Stimulated activated CD4-positive, alpha-beta T cell treated with anti-CD3 and anti-CD28 coated beads, Interleukin-15, amount 100 ng/mL, for 48 hours (primary cell): Measurements from ENCODE around the gene OAS3.
"Not testable (repeated sequence)": the region's sequence is repeated elsewhere in the genome, so short reads cannot be mapped to it uniquely, and the experiment has no call there.

Experiments
- DNase-seq, 2 donors: peaks; one replicate each; pipeline ENCODE4 v3.0.0-alpha.2; 2020; ENCODE audit warnings: low read depth in 2 of 2

Gene OAS3

GRCh38 chr12:112937741-112938719 is at the start of gene OAS3:
OAS3 (plus strand) TSS chr12:112938474; CDS start chr12:112938531, 57 bp downstream.
- DNase-seq, result peak; percentile 19 to 21

DNA sequence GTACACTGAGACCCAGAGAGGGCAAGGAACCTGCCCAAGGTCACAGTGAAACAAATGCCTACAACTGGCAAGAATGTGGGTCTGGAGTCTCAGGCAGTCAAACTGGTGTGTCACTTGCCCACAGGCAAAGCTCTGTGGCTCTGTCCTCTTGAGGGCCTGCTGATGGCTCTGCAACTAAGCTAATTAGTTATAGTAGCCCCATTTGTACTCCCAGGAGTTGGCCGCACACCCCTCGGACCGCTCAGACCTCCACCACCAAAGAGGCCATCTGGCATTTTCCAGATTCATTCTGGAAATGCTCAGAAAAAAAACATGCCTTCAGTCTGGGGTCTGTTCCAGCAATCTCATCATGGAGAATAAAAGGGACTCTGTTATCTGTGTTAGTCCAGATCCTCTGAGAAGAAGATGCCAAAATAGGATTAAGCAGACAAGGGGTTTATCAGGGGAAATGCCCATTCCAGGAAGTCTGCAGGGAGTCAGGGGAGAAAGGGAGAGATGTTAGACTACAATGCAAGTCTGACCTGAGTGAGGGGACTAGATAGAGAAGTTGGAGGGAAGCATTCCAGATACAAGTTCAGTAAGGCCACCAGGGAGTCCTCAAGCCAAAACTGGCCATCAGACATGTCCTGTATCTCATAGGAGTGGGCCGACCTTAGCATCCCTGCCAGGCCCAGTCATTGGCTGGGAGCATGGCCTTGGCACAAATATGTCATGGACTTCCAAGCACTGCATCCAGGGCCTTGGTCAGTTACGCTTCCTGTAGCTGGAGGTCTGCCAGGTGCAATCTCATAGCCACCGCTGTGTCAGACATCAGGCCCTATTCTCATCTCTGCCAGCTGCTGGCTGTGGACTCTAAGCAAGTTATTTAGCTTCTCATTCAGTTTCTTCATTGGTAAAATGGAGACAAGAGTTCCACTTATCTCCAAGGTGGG is 46.9 kb upstream of the OAS3 start:
- no peak for DNase-seq

DNA sequence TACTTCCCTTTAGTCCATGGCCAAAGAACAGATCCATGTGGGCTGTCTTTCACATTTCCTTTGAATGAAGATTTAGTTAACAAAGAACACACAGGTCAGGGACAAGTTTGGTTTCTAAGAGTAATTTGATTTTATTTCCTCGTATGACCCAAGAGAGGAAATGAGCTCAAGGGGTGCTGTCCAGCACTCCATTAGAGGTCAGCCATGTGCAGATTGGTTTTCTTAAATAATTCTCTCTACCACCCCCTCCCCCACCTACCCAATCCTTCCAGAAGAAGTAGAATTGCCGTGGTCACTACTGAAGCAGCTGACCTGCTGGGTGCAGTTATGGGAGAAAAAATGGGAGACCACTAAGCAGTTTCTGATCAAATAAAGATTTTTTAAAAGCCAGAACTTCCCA is 45.4 kb upstream of the OAS3 start:
- DNase-seq, result no peak

DNA sequence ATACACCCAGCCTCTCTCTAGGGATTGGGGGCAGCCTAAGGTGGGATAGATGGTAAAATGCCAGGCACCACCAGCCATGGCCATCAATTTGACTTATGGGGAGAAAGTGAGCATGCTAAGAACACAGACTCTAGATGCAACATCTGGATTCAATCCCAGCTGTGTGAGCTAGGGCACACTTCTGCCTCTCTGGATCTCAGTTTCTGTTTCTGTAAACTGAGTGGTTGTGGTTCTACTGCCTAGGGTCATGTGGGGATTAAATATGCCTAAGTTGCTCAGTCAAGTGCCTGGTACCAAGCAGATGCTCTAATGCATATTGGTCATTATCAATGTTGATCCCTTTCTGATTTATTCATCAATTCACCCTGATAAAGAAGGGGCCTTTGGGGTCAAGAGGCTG is 44.1 kb upstream of the OAS3 start:
- no peak for DNase-seq

DNA sequence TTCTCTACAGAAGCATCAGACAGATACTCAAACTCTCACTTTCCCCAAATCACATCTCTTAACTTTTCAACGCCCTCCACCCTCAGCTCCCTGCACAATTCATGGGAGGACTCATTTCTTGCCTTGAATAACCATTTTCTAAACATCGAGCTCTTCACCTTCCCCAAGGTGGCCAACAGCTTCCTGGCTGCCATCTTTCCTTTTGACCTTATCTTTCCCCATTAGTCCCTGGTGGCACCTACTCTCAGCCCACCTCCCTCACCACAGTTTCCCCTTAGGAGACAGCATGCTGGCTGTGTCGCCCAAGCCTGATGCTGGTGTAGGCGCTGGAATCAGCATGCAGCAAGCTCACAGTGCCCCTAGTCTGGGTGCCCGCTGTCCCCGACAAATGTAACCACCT is 39.9 kb upstream of the OAS3 start:
- no peak for DNase-seq

DNA sequence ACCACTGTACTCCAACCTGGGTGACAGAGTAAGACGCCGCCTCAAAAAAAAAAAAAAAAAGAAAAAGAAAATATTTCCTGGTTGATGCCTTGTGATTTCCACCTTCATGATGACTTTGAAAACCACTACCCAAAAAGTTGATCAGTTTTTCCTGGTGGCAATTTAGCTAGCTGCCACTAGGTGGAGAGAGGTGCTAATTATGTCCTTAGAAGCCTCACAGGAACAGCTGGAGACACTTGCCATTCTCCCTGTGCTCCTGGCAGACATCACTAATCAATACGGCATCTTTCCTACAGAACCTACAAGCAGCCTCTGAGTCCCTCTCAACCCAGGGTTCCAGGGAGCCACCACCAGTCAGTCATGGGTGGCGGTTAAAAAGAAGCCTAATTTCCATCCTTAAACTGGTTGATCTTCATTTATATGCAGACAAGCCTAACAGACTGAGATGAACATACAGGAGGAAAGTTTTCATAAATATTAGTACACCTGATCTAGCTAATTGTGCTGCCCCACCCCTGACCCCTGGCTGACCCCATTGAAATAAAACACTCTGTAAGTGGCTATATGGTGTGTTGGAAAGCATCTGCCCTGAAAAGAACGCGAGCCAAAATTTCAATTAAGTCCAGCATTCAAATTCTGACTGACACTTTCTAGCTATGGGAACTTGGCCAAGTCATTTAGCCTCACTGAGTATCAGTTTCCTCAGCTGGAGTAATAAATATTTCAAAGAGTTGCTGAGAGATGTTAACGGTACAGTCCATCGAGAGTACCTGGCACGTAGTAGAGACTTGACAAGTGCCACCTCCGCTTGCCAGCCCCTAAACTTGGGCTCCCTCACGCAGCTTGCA is 37.8 kb upstream of the OAS3 start:
- peak; percentile 23 to 26 for DNase-seq

GRCh38 chr12:112901271-112901670 is 37.0 kb upstream of the OAS3 start:
- DNase-seq, result no peak

DNA sequence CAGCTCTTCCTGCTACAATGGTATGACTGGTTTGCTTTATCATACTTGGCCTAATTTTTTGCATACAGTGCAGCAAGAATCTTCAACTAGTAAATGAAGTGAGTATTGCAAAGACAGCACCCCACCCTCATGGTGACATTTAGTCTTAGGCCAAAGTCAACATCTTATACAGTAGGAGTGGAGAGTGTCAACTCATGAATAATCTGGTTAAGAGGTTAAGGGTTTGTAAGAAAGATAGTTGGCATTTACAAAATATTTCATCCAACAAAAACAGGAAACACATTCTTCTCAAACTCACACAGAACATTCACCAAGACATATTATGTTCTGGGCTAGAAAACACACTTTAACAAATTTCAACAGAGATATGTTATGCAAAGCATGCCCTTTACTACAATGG is 33.7 kb upstream of the OAS3 start:
- DNase-seq, result no peak

DNA sequence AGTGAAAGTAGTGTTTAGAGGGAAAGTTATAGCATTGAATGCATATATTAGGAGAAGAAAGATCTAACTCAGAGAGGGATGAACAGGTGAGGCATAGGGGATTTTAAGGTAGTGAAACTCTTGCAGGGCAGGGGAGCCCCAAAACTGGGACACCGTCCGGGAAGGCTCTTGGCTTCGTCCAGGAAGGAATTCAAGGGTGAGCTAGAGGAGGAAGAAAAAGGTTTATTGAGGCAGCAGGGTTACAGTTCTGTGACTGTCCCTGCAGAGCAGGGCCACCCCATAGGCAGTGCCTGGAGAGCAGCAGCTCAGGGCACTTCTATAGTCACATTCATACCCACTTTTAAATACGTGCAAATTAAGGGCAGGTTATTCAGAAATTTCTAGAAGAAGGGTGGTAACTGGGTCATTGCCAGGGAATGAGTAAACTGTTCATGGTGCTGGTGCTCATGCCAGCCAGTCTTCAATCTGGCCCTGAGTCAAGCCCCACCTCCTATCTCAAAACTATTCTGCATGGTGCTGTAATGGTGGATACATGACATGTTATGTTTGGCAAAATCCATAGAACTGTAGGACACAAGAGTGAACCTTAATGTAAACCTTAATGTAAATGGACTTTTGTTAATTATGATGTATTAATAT is 32.7 kb upstream of the OAS3 start:
- no peak for DNase-seq

DNA sequence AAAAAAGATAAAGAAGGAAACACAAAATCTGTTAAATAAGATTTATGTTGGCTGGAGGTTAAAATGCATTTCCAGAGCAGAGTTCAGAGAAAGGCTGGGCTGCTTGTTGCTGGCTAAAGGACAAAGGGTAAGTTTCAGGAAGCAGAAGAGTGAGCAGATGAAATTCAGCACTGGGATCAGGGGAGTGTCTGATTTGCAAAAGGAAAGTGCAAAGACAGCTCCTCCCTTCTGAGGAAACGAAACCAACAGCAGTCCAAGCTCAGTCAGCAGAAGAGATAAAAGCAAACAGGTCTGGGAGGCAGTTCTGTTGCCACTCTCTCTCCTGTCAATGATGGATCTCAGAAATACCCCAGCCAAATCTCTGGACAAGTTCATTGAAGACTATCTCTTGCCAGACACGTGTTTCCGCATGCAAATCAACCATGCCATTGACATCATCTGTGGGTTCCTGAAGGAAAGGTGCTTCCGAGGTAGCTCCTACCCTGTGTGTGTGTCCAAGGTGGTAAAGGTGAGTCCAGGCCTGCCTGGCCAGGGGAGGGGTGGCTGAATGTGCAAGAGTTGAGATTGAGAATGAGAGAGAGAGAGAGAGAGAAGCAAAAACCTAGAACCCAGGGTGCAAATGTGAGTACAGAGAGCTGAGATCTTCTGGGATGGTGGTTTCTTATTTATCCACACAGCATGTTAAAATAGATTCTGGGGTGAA is 31.4 kb upstream of the OAS3 start, which contains the start of gene OAS1:
Gene OAS1, plus strand, starts transcription at position 251 of the 703 bp plus-strand sequence. Its CDS starts 78 bp downstream, at position 329.
- no peak for DNase-seq

DNA sequence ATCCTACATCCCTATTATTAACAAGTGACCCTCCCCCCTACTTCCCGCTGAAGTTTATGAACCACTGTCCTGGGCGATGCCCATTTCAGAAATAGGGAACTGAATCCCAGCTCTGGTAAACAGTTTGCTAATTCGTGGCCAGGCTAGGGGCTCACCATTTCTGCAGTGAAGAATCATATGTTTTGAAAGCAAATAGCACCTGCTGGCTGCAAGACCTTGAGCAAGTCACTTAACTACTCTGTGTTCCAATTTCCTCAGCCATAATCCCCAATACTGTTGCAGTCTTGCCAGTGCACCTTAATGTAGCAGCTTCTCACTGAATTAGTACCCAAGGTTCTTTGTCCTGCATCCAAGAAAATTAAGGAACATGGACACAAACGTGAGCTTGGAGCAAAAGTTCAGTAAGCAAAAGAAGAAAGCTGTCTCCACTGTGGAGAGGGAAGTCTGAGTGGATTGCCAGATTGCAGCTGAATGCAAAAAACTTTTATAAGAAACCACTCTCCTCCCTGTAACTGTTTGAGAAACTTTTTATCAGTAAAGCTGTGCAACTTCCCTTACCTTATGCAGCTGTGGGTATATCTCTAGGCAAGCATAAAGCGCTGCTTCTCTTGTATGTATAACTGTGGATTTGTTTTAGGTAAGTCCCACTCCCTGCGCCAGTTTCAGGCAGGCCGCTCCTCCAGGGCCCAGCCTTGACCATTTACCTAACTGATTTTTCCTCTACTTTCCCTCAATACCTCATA is 30.7 kb upstream of the OAS3 start:
- DNase-seq, result no peak

DNA sequence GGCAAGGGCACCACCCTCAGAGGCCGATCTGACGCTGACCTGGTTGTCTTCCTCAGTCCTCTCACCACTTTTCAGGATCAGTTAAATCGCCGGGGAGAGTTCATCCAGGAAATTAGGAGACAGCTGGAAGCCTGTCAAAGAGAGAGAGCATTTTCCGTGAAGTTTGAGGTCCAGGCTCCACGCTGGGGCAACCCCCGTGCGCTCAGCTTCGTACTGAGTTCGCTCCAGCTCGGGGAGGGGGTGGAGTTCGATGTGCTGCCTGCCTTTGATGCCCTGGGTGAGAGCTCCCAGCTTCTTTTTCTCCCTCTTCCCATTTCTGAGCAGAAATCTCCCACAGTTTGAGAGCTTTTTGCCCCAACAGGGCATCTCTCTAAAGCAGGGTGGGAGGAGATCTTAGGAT is 29.7 kb upstream of the OAS3 start:
- no peak for DNase-seq

GRCh38 chr12:112909693-112910092 is 28.6 kb upstream of the OAS3 start:
- no peak for DNase-seq

GRCh38 chr12:112913038-112913688 is 25.1 kb upstream of the OAS3 start:
- DNase-seq, result no peak

- not testable (repeated sequence) for DNase-seq
These were observed 24.4 kb upstream of the OAS3 start for GRCh38 chr12:112913888-112914287.

- no peak for DNase-seq
These were observed 22.0 kb upstream of the OAS3 start for GRCh38 chr12:112916270-112916669.

- no peak for DNase-seq
These were observed 19.2 kb upstream of the OAS3 start for GRCh38 chr12:112919121-112919520.

DNA sequence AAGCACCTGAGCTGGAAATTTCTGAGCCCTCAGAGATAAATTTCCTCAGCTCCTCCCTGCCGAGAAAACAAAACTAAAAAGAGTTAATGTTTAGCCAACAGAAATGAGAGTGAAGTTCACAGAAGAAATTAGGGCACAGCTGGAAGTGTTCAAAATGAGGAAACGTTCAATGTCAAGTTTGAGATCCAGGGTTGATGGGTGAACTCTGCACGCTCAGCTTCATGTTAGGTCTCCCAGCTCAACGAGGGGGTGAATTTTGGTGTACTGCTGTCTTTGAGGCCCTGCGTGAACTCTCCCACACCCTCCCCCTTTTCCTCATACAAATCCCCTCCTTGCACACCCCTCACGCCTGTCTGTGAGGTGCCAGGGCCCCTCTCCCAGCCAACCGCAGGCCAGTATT is 13.3 kb upstream of the OAS3 start:
- no peak for DNase-seq
